ENCODE results near the gene CCRL2.
A peak's percentile ranks its signal among the peaks of the same experiment; 100 is the strongest.

CCRL2 gene

GRCh38 chr3:46449755-46450552 lies 42.9 kb downstream of the CCRL2 start:
- Mint-ChIP-seq H3K4me3 (no peak overlapping the region), H3K4me1 (peaks cover 7% of the 10 kb centered on the region), H3K36me3 (no peaks in the 10 kb centered on the region), H3K27ac (no peak overlapping the region), H3K9me3 (no peaks in the 10 kb centered on the region)
- no peak for DNase-seq (ENCODE audit: low spot score in 2 of 2)
- ATAC-seq: no peak

DNA sequence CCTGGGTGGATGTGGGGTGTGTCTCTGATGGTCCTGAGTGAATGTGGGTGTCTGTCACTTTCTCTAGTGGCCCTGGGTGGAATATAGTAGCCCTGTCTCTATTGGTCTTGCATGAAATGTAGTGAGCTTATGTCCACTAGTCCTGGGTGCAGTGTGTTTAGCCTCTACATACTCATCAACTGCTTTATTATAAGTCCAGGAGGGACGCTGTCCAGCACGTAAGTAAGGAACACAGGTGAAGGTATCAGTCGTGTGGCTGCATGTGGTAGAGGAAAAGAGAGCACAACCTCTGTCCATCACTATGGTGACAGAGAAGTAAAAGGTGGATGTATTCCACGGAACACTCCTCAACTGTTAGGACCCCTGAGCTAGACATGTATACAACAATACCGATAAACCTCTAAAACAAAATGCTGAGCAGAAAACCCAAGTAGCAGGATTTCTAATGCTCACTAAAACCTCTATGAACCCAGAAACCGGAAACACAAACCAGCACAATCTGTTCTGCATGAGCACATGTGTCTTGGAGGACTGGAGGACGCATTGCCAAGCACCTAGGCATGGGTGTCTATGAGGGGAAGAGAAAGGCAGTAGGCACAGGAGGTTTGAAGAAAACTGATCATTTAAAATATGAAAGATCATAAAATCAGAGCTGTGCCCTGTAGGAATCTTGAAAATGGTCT lies 46.6 kb downstream of the CCRL2 start:
- Mint-ChIP-seq H3K4me1 (peaks cover 7% of the 10 kb centered on the region), H3K9me3 (no peaks in the 10 kb centered on the region), H3K36me3 (no peaks in the 10 kb centered on the region), H3K4me3 (no peak overlapping the region), H3K27ac (no peak overlapping the region)
- no peak for ATAC-seq
- DNase-seq (ENCODE audit: low spot score in 2 of 2): no peak

GRCh38 chr3:46454209-46454595 lies 47.1 kb downstream of the CCRL2 start:
- Mint-ChIP-seq H3K4me1 (peaks cover 7% of the 10 kb centered on the region), H3K27ac (no peak overlapping the region), H3K9me3 (no peaks in the 10 kb centered on the region), H3K4me3 (no peak overlapping the region), H3K36me3 (no peaks in the 10 kb centered on the region)
- DNase-seq (ENCODE audit: low spot score in 2 of 2): no peak
- peak; percentile 28 for ATAC-seq

- Mint-ChIP-seq H3K27ac (no peak overlapping the region), H3K4me1 (peaks cover 7% of the 10 kb centered on the region), H3K9me3 (no peaks in the 10 kb centered on the region), H3K36me3 (no peaks in the 10 kb centered on the region), H3K4me3 (no peak overlapping the region)
- DNase-seq (ENCODE audit: low spot score in 2 of 2): no peak
- ATAC-seq: no peak
Measured at GRCh38 chr3:46454606-46455005, 47.5 kb downstream of the CCRL2 start.

- Mint-ChIP-seq H3K4me1 (peaks cover 7% of the 10 kb centered on the region), H3K9me3 (no peaks in the 10 kb centered on the region)
Measured at GRCh38 chr3:46455231-46456115, 48.4 kb downstream of the CCRL2 start.

GRCh38 chr3:46456118-46456517 lies 49.1 kb downstream of the CCRL2 start:
- no peak for DNase-seq (ENCODE audit: low spot score in 2 of 2)
- Mint-ChIP-seq H3K9me3 (no peaks in the 10 kb centered on the region), H3K36me3 (no peaks in the 10 kb centered on the region), H3K27ac (no peak overlapping the region), H3K4me3 (no peak overlapping the region), H3K4me1 (peaks cover 7% of the 10 kb centered on the region)
- ATAC-seq: no peak

More at GRCh38 chr3:46455231-46456115, 48.4 kb downstream of the CCRL2 start:
- H3K27ac Mint-ChIP-seq: no peak overlapping the region
- DNase-seq (ENCODE audit: low spot score in 2 of 2) (no peak), ATAC-seq (no peak)
- H3K4me3 Mint-ChIP-seq: no peak overlapping the region
- H3K36me3 Mint-ChIP-seq: no peaks in the 10 kb centered on the region
